HT-29 (cell line): Measurements from ENCODE around the gene MRGPRX2. TPM values are rescaled to one million over a fixed set of nuclear protein-coding genes. Genes with fewer than 3 reads are reported as not detected.

ENCODE experiments used
- DNase-seq: peaks from one replicate; pipeline ENCODE4 v3.0.0-alpha.2; 2015; ENCODE audit warnings: low spot score
- total RNA-seq: library from RNA; depleted of rRNA; stranded (reverse); fragments of >200 nt; shearing (Covaris generic); gene quantifications from 2 replicates; pipeline ENCODE4 v1.2.3, GENCODE V29; 2014

Gene MRGPRX2
- total RNA-seq, 1 experiment from 2014 or later: not detected

- no peak for DNase-seq
Observed at GRCh38 chr11:19075636-19076035, 15.1 kb upstream of the MRGPRX2 start.

- no peak for DNase-seq
Observed at GRCh38 chr11:19073454-19074415, 13.2 kb upstream of the MRGPRX2 start.

- DNase-seq: peak; percentile 87
Observed at GRCh38 chr11:19072464-19072863, 11.9 kb upstream of the MRGPRX2 start.

GRCh38 chr11:19071255-19071654 lies 10.7 kb upstream of the MRGPRX2 start:
- peak; percentile 95 for DNase-seq

GRCh38 chr11:19059833-19060232 lies 684 bp downstream of the MRGPRX2 start:
- no peak for DNase-seq

GRCh38 chr11:19055905-19056304 lies 4.6 kb downstream of the MRGPRX2 start:
- DNase-seq: no peak

- no peak for DNase-seq
Observed at GRCh38 chr11:19055016-19055415, 5.5 kb downstream of the MRGPRX2 start.

- DNase-seq: no peak
Observed at GRCh38 chr11:19053909-19054308, 6.6 kb downstream of the MRGPRX2 start.

- no peak for DNase-seq
Observed at GRCh38 chr11:19050281-19050680, 10.2 kb downstream of the MRGPRX2 start.

- DNase-seq: no peak
Observed at GRCh38 chr11:19049351-19049750, 11.2 kb downstream of the MRGPRX2 start.

- no peak for DNase-seq
Observed at GRCh38 chr11:19040051-19040450, 20.5 kb downstream of the MRGPRX2 start.

GRCh38 chr11:19039409-19039808 lies 21.1 kb downstream of the MRGPRX2 start:
- DNase-seq: no peak

GRCh38 chr11:19032990-19033389 lies 27.5 kb downstream of the MRGPRX2 start:
- no peak for DNase-seq

GRCh38 chr11:19027829-19028595 lies 32.5 kb downstream of the MRGPRX2 start:
- DNase-seq: peak; percentile 42

- DNase-seq: no peak
Observed at GRCh38 chr11:19026862-19027261, 33.7 kb downstream of the MRGPRX2 start.

GRCh38 chr11:19025481-19026406 lies 34.8 kb downstream of the MRGPRX2 start:
- no peak for DNase-seq

GRCh38 chr11:19020831-19021230 lies 39.7 kb downstream of the MRGPRX2 start:
- no peak for DNase-seq

- peak; percentile 62 for DNase-seq
Observed at GRCh38 chr11:19018901-19019300, 41.6 kb downstream of the MRGPRX2 start.

GRCh38 chr11:19013181-19013857 lies 47.2 kb downstream of the MRGPRX2 start:
- peak; percentile 36 for DNase-seq

- DNase-seq: no peak
Observed at GRCh38 chr11:19012636-19013035, 47.9 kb downstream of the MRGPRX2 start.
